OCI-LY1 (cell line): ENCODE measurements around the gene COMMD1.
"Not testable (repeated sequence)": the region's sequence is repeated elsewhere in the genome, so short reads cannot be mapped to it uniquely, and the experiment has no call there.

Experiments
- EZH2 ChIP-seq: fragments of 200-600 bp; sonication (generic), shearing (Covaris generic); IDR thresholded peaks from 2 replicates; pipeline ENCODE4 v1.8.0; 2017; ENCODE audit warnings: borderline replicate concordance, mixed run types, mild to moderate bottlenecking, antibody characterized with exemption, low read length, moderate library complexity, mixed read lengths
- TF ChIP-seq, protein P1 (sequence below): fragments of 200-600 bp; sonication (generic), shearing (Covaris generic); IDR thresholded peaks from 2 replicates; pipeline ENCODE4 v1.5.1; 2017; ENCODE audit warnings: mild to moderate bottlenecking, antibody characterized with exemption, low read length, moderate library complexity, mixed read lengths

DNA sequence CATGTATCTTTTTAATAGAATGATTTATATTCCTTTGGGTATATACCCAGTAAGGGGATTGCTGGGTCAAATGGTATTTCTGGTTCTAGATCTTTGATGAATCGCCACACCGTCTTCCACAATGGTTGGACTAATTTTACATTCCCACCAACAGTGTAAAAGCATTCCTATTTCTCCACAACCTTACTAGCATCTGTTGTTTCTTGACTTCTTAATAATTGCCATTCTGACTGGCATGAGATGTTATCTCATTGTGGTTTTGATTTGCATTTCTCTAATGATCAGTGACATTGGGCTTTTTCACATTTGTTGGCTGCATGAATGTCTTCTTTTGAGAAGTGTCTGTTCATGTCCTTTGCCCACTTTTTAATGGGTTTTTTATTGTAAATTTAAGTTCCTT, 220.8 kb downstream of the COMMD1 start:
- TF ChIP-seq, protein P1, sequence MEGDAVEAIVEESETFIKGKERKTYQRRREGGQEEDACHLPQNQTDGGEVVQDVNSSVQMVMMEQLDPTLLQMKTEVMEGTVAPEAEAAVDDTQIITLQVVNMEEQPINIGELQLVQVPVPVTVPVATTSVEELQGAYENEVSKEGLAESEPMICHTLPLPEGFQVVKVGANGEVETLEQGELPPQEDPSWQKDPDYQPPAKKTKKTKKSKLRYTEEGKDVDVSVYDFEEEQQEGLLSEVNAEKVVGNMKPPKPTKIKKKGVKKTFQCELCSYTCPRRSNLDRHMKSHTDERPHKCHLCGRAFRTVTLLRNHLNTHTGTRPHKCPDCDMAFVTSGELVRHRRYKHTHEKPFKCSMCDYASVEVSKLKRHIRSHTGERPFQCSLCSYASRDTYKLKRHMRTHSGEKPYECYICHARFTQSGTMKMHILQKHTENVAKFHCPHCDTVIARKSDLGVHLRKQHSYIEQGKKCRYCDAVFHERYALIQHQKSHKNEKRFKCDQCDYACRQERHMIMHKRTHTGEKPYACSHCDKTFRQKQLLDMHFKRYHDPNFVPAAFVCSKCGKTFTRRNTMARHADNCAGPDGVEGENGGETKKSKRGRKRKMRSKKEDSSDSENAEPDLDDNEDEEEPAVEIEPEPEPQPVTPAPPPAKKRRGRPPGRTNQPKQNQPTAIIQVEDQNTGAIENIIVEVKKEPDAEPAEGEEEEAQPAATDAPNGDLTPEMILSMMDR = not testable (repeated sequence)
- TF ChIP-seq EZH2 = not testable (repeated sequence)
